Spleen (tissue), 7 donors: ENCODE measurements around the gene SRCIN1.

Source experiments
- POLR2A ChIP-seq, 3 donors: fragments of 450-650 bp; IDR thresholded peaks; one replicate each; pipeline ENCODE4 v1.5.1; 2017; ENCODE audit warnings: antibody characterized with exemption in 3 of 3, mild to moderate bottlenecking in 1 of 3
- POLR2AphosphoS5 ChIP-seq, 3 donors: sonication (generic); formaldehyde crosslinking; IDR thresholded peaks; one replicate each; pipeline ENCODE4 v1.5.1; 2017; ENCODE audit warnings: antibody characterized with exemption in 3 of 3
- TF ChIP-seq, protein P1 (sequence below), 11 experiments: fragments of 200-600 bp in 7 of 11; fragments of 450-650 bp in 4 of 11; sonication (generic) in 4 of 11; IDR thresholded peaks in 8 of 11; conservative IDR thresholded peaks in 3 of 11; 1 replicate in 7 of 11; 2 replicates in 4 of 11; pipeline versions ENCODE4 v1.4.0 to v1.8.0; 2016 to 2021; ENCODE audit warnings: antibody characterized with exemption in 11 of 11, inconsistent platforms in 4 of 11, mild to moderate bottlenecking in 1 of 11
- donor health status: DM: no; HTN: no; CAD: no; lungs with moderate emphysema.
- donor health status: DM: no; HTN: no; CAD: no.
- donor health status: DM: no; HTN: no; CAD: no.

DNA sequence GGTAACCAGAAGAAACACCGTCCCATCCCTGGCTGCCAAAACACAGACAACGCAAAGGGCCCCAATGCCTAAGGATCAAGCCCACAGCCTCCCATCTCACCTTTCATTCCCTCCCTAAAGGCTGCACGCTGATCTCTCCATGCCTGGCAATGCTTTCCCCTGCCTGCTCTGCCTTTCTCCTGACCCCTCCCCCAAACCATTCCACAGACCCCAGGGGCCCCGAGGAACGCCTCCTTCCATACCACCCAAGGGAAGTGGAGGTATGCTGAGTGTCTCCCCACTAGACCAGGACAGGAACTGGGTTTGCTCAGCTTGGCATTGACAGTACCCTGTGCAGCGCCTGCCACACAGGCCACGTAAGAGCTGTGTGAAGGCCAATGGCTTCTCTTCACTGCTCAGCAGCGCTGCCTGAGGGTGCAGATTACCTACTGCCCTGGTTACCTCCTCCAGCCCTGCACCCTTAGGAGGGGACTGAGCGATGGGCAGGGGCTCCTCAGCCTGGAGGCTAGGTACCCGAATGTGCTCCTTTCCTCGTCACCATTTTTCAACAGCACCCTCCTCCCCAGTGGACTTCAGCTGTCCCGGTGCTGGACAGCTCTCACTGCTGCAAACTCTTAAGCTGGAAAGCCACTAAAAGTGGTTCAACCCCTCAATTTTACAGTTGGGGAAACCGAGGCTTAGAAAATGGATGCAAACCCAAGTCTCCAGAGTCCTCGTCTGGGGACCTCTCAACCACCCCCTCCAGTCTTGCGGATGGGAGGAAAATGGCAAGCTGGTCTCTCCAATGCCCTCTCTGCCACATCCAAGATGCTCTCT, 45.0 kb downstream of the SRCIN1 start:
- TF ChIP-seq, protein P1, sequence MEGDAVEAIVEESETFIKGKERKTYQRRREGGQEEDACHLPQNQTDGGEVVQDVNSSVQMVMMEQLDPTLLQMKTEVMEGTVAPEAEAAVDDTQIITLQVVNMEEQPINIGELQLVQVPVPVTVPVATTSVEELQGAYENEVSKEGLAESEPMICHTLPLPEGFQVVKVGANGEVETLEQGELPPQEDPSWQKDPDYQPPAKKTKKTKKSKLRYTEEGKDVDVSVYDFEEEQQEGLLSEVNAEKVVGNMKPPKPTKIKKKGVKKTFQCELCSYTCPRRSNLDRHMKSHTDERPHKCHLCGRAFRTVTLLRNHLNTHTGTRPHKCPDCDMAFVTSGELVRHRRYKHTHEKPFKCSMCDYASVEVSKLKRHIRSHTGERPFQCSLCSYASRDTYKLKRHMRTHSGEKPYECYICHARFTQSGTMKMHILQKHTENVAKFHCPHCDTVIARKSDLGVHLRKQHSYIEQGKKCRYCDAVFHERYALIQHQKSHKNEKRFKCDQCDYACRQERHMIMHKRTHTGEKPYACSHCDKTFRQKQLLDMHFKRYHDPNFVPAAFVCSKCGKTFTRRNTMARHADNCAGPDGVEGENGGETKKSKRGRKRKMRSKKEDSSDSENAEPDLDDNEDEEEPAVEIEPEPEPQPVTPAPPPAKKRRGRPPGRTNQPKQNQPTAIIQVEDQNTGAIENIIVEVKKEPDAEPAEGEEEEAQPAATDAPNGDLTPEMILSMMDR (IDR thresholded peaks at IDR 0.05 in 8 of 11, conservative IDR thresholded peaks at IDR 0.05 in 3 of 11), result no peak
- TF ChIP-seq POLR2A (IDR thresholded peaks at IDR 0.05) (no peak), POLR2AphosphoS5 (IDR thresholded peaks at IDR 0.05) (no peak)
